Measurements from ENCODE around the gene USP15.
A peak's percentile ranks its signal among the peaks of the same experiment; 100 is the strongest.

The USP15 gene

GRCh38 chr12:62259993-62260732, at the start of gene USP15:
Gene USP15, plus strand, starts transcription at chr12:62260404. Its CDS starts 11 bp downstream, at chr12:62260415.
- peak within 1 kb of the TSS; percentile 82 to 96 for H3K9ac ChIP-seq (ENCODE audit: low read length in 2 of 2)
- H3K4me3 ChIP-seq (ENCODE audit: low read length in 2 of 2): peak within 1 kb of the TSS; percentile 91 to 96
- H3K36me3 ChIP-seq (ENCODE audit: control insufficient read depth in 2 of 2, insufficient read depth in 2 of 2, low read length in 2 of 2): no peaks in the 10 kb centered on the region
- H3K4me1 ChIP-seq (ENCODE audit: control insufficient read depth, insufficient read depth, low read length): no peaks in the 10 kb centered on the region
- H3K27me3 ChIP-seq (ENCODE audit: control insufficient read depth in 1 of 2, insufficient read depth in 2 of 2, low read length in 2 of 2): no peaks in the 10 kb centered on the region
- H3K9me3 ChIP-seq (ENCODE audit: control insufficient read depth in 2 of 2, low read length in 2 of 2): no peaks in the 10 kb centered on the region
- peak within 1 kb of the TSS; percentile 95 for H3K27ac ChIP-seq (ENCODE audit: low read length)

GRCh38 chr12:62210422-62210821, 49.8 kb upstream of the USP15 start:
- Histone ChIP-seq H3K9ac (ENCODE audit: low read length in 2 of 2) (no peak overlapping the region), H3K4me1 (ENCODE audit: control insufficient read depth, insufficient read depth, low read length) (no peaks in the 10 kb centered on the region), H3K36me3 (ENCODE audit: control insufficient read depth in 2 of 2, insufficient read depth in 2 of 2, low read length in 2 of 2) (no peaks in the 10 kb centered on the region), H3K9me3 (ENCODE audit: control insufficient read depth in 2 of 2, low read length in 2 of 2) (no peaks in the 10 kb centered on the region), H3K4me3 (ENCODE audit: low read length in 2 of 2) (no peak overlapping the region), H3K27ac (ENCODE audit: low read length) (no peak overlapping the region), H3K27me3 (ENCODE audit: control insufficient read depth in 1 of 2, insufficient read depth in 2 of 2, low read length in 2 of 2) (no peaks in the 10 kb centered on the region)

GRCh38 chr12:62211510-62211909, 48.7 kb upstream of the USP15 start:
- no peaks in the 10 kb centered on the region for H3K9me3 ChIP-seq (ENCODE audit: control insufficient read depth in 2 of 2, low read length in 2 of 2)
- no peak overlapping the region for H3K4me3 ChIP-seq (ENCODE audit: low read length in 2 of 2)
- H3K36me3 ChIP-seq (ENCODE audit: control insufficient read depth in 2 of 2, insufficient read depth in 2 of 2, low read length in 2 of 2): no peaks in the 10 kb centered on the region
- no peaks in the 10 kb centered on the region for H3K4me1 ChIP-seq (ENCODE audit: control insufficient read depth, insufficient read depth, low read length)
- H3K27ac ChIP-seq (ENCODE audit: low read length): no peak overlapping the region
- H3K9ac ChIP-seq (ENCODE audit: low read length in 2 of 2): no peak overlapping the region
- H3K27me3 ChIP-seq (ENCODE audit: control insufficient read depth in 1 of 2, insufficient read depth in 2 of 2, low read length in 2 of 2): no peaks in the 10 kb centered on the region

DNA sequence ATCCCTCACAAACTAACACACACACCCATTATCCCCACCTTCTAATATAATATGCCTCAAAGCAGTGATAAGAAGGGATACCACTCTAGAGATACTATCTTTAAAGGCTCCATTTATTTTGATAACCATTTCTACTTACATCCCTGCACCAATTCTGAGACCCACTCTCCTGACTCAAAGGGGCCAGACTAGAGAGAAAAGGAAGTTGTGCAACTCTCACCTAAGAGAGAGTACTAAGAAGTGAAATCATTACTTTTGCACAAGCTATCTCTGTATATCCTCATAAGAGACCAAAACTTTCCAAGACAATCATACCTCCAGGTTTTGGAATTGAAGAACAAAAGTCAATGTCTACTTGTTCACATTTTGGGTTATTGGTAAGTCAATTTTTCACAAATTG, 45.4 kb upstream of the USP15 start:
- Histone ChIP-seq H3K27me3 (ENCODE audit: control insufficient read depth in 1 of 2, insufficient read depth in 2 of 2, low read length in 2 of 2) (peaks cover 0 to 2% of the 10 kb centered on the region in 2 donors), H3K4me1 (ENCODE audit: control insufficient read depth, insufficient read depth, low read length) (no peaks in the 10 kb centered on the region), H3K9me3 (ENCODE audit: control insufficient read depth in 2 of 2, low read length in 2 of 2) (no peaks in the 10 kb centered on the region), H3K27ac (ENCODE audit: low read length) (no peak overlapping the region), H3K9ac (ENCODE audit: low read length in 2 of 2) (no peak overlapping the region), H3K4me3 (ENCODE audit: low read length in 2 of 2) (no peak overlapping the region), H3K36me3 (ENCODE audit: control insufficient read depth in 2 of 2, insufficient read depth in 2 of 2, low read length in 2 of 2) (no peaks in the 10 kb centered on the region)

GRCh38 chr12:62215506-62215905, 44.7 kb upstream of the USP15 start:
- Histone ChIP-seq H3K9me3 (ENCODE audit: control insufficient read depth in 2 of 2, low read length in 2 of 2) (no peaks in the 10 kb centered on the region), H3K4me1 (ENCODE audit: control insufficient read depth, insufficient read depth, low read length) (no peaks in the 10 kb centered on the region), H3K27me3 (ENCODE audit: control insufficient read depth in 1 of 2, insufficient read depth in 2 of 2, low read length in 2 of 2) (peaks cover 0 to 2% of the 10 kb centered on the region in 2 donors), H3K9ac (ENCODE audit: low read length in 2 of 2) (no peak overlapping the region), H3K4me3 (ENCODE audit: low read length in 2 of 2) (no peak overlapping the region), H3K36me3 (ENCODE audit: control insufficient read depth in 2 of 2, insufficient read depth in 2 of 2, low read length in 2 of 2) (no peaks in the 10 kb centered on the region), H3K27ac (ENCODE audit: low read length) (no peak overlapping the region)

GRCh38 chr12:62217466-62218194, 42.6 kb upstream of the USP15 start:
- H3K9me3 ChIP-seq (ENCODE audit: control insufficient read depth in 2 of 2, low read length in 2 of 2): no peaks in the 10 kb centered on the region
- no peaks in the 10 kb centered on the region for H3K36me3 ChIP-seq (ENCODE audit: control insufficient read depth in 2 of 2, insufficient read depth in 2 of 2, low read length in 2 of 2)

GRCh38 chr12:62221107-62221506, 39.1 kb upstream of the USP15 start:
- no peak overlapping the region for H3K4me3 ChIP-seq (ENCODE audit: low read length in 2 of 2)
- H3K4me1 ChIP-seq (ENCODE audit: control insufficient read depth, insufficient read depth, low read length): no peaks in the 10 kb centered on the region
- no peaks in the 10 kb centered on the region for H3K9me3 ChIP-seq (ENCODE audit: control insufficient read depth in 2 of 2, low read length in 2 of 2)
- H3K27me3 ChIP-seq (ENCODE audit: control insufficient read depth in 1 of 2, insufficient read depth in 2 of 2, low read length in 2 of 2): peaks cover 0 to 2% of the 10 kb centered on the region in 2 donors
- no peaks in the 10 kb centered on the region for H3K36me3 ChIP-seq (ENCODE audit: control insufficient read depth in 2 of 2, insufficient read depth in 2 of 2, low read length in 2 of 2)
- H3K27ac ChIP-seq (ENCODE audit: low read length): no peak overlapping the region
- no peak overlapping the region for H3K9ac ChIP-seq (ENCODE audit: low read length in 2 of 2)

More at GRCh38 chr12:62217466-62218194, 42.6 kb upstream of the USP15 start:
- H3K4me3 ChIP-seq (ENCODE audit: low read length in 2 of 2): no peak overlapping the region
- peaks cover 0 to 2% of the 10 kb centered on the region in 2 donors for H3K27me3 ChIP-seq (ENCODE audit: control insufficient read depth in 1 of 2, insufficient read depth in 2 of 2, low read length in 2 of 2)
- H3K4me1 ChIP-seq (ENCODE audit: control insufficient read depth, insufficient read depth, low read length): no peaks in the 10 kb centered on the region
- H3K27ac ChIP-seq (ENCODE audit: low read length): no peak overlapping the region
- H3K9ac ChIP-seq (ENCODE audit: low read length in 2 of 2): no peak overlapping the region

- Histone ChIP-seq H3K27ac (ENCODE audit: low read length) (no peak overlapping the region), H3K27me3 (ENCODE audit: control insufficient read depth in 1 of 2, insufficient read depth in 2 of 2, low read length in 2 of 2) (no peaks in the 10 kb centered on the region), H3K4me3 (ENCODE audit: low read length in 2 of 2) (no peak overlapping the region), H3K36me3 (ENCODE audit: control insufficient read depth in 2 of 2, insufficient read depth in 2 of 2, low read length in 2 of 2) (no peaks in the 10 kb centered on the region), H3K9ac (ENCODE audit: low read length in 2 of 2) (no peak overlapping the region), H3K4me1 (ENCODE audit: control insufficient read depth, insufficient read depth, low read length) (no peaks in the 10 kb centered on the region), H3K9me3 (ENCODE audit: control insufficient read depth in 2 of 2, low read length in 2 of 2) (no peaks in the 10 kb centered on the region)
Observed at GRCh38 chr12:62224601-62225000, 35.6 kb upstream of the USP15 start.

DNA sequence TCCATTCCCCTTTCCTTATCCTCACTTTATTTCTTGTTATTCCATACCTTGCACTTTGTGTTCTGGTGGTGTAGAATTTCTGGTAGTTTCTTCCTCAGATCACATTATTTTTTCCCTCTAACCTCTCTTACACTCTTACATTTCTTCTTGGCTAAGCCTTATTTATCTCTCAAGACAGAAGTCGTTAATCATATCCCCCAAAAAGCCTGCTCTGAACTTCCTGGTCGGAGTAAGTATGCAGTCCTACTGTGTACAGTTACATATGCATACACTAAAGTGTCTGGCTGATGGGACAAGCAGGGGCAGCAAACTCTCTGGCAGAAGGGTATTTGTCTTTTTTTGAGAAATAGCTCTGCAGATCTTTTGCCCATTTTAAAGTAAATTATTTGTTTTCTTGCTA, 33.1 kb upstream of the USP15 start:
- no peak overlapping the region for H3K27ac ChIP-seq (ENCODE audit: low read length)
- H3K9me3 ChIP-seq (ENCODE audit: control insufficient read depth in 2 of 2, low read length in 2 of 2): no peaks in the 10 kb centered on the region
- H3K4me1 ChIP-seq (ENCODE audit: control insufficient read depth, insufficient read depth, low read length): no peaks in the 10 kb centered on the region
- no peak overlapping the region for H3K9ac ChIP-seq (ENCODE audit: low read length in 2 of 2)
- H3K4me3 ChIP-seq (ENCODE audit: low read length in 2 of 2): no peak overlapping the region
- no peaks in the 10 kb centered on the region for H3K27me3 ChIP-seq (ENCODE audit: control insufficient read depth in 1 of 2, insufficient read depth in 2 of 2, low read length in 2 of 2)
- no peaks in the 10 kb centered on the region for H3K36me3 ChIP-seq (ENCODE audit: control insufficient read depth in 2 of 2, insufficient read depth in 2 of 2, low read length in 2 of 2)

GRCh38 chr12:62230652-62231051, 29.6 kb upstream of the USP15 start:
- H3K27ac ChIP-seq (ENCODE audit: low read length): no peak overlapping the region
- no peaks in the 10 kb centered on the region for H3K36me3 ChIP-seq (ENCODE audit: control insufficient read depth in 2 of 2, insufficient read depth in 2 of 2, low read length in 2 of 2)
- no peaks in the 10 kb centered on the region for H3K27me3 ChIP-seq (ENCODE audit: control insufficient read depth in 1 of 2, insufficient read depth in 2 of 2, low read length in 2 of 2)
- no peak overlapping the region for H3K4me3 ChIP-seq (ENCODE audit: low read length in 2 of 2)
- H3K9ac ChIP-seq (ENCODE audit: low read length in 2 of 2): no peak overlapping the region
- no peaks in the 10 kb centered on the region for H3K4me1 ChIP-seq (ENCODE audit: control insufficient read depth, insufficient read depth, low read length)
- no peaks in the 10 kb centered on the region for H3K9me3 ChIP-seq (ENCODE audit: control insufficient read depth in 2 of 2, low read length in 2 of 2)
